A549 (cell line): ENCODE data around the gene OVCH2. TPM values are rescaled to one million over a fixed set of nuclear protein-coding genes. Genes with fewer than 3 reads are reported as not detected.

Source experiments
- ATAC-seq, 2 experiments: fragments of 200-7000 bp in 1 of 2; fragments of >200 bp in 1 of 2; cut with Nextera tagmentation in 1 of 2; cut with Tn5 transposase in 1 of 2; 3 replicates each; pipeline versions ENCODE4 v1.8.0 to v1.9.1; 2018 to 2020; ENCODE audit warnings: mild to moderate bottlenecking in 1 of 2, moderate library complexity in 1 of 2
- CTCF ChIA-PET: fragments of 300-600 bp; sonication (Branson Sonifier 250); formaldehyde crosslinking; extraction: SDS; loops from one replicate; lab custom pipeline; 2021; ENCODE audit warnings: antibody characterized with exemption, inconsistent platforms; lab: Yijun Ruan, JAX
- POLR2A ChIA-PET: fragments of 350-600 bp; formaldehyde crosslinking; extraction: SDS; loops from one replicate; lab custom pipeline; 2021; ENCODE audit warnings: antibody characterized with exemption, inconsistent platforms; lab: Yijun Ruan, JAX
- DNase-seq, 2 experiments: peaks; one replicate each; pipeline versions ENCODE4 v3.0.0 to v3.0.0-alpha.2; 2011 to 2016; ENCODE audit warnings: low read depth in 1 of 2, low spot score in 1 of 2
- FAIRE-seq: peaks from 2 replicates; lab custom pipeline; 2011; peaks lifted over from hg19 to GRCh38; lab: Jason Lieb, UNC
- H3K27ac ChIP-seq, 2 experiments: fragments of >200 bp; sonication (Bioruptor Twin); formaldehyde crosslinking; 3 replicates each; pipeline ENCODE4 v1.5.1; 2016 to 2017
- H3K4me1 ChIP-seq: fragments of >200 bp; sonication (Bioruptor Twin); formaldehyde crosslinking; 3 replicates; pipeline ENCODE4 v1.6.1; 2016
- H3K4me2 ChIP-seq: fragments of >200 bp; sonication (Bioruptor Twin); formaldehyde crosslinking; 3 replicates; pipeline ENCODE4 v1.6.1; 2016
- H3K4me3 ChIP-seq: fragments of >200 bp; sonication (Bioruptor Twin); formaldehyde crosslinking; 3 replicates; pipeline ENCODE4 v1.5.1; 2016
- H3K9me3 ChIP-seq: fragments of >200 bp; sonication (Bioruptor Twin); formaldehyde crosslinking; 3 replicates; pipeline ENCODE4 v1.6.1; 2016
- BCL3 ChIP-seq: fragments of >200 bp; sonication (Bioruptor Twin); formaldehyde crosslinking; IDR thresholded peaks from 3 replicates; pipeline ENCODE4 v1.6.1; 2016
- CEBPB ChIP-seq, 2 experiments: fragments of >200 bp in 1 of 2; sonication (Bioruptor Twin) in 1 of 2; formaldehyde crosslinking in 1 of 2; IDR thresholded peaks; 2 replicates each; pipeline ENCODE4 v1.6.1; 2012 to 2016
- CHD4 ChIP-seq: fragments of 200-600 bp; sonication (generic); IDR thresholded peaks from 2 replicates; pipeline ENCODE4 v1.6.1; 2016; ENCODE audit warnings: antibody characterized with exemption, mild to moderate bottlenecking, borderline replicate concordance
- HES2 ChIP-seq: fragments of >200 bp; sonication (Bioruptor Twin); formaldehyde crosslinking; IDR thresholded peaks from 2 replicates; pipeline ENCODE4 v1.6.1; 2016
- HEYL ChIP-seq: fragments of 250-450 bp; sonication (Bioruptor Pico); IDR thresholded peaks from 2 replicates; pipeline ENCODE4 v1.8.0; 2021; ENCODE audit warnings: mild to moderate bottlenecking, moderate library complexity
- JUNB ChIP-seq: fragments of >200 bp; sonication (Bioruptor Twin); formaldehyde crosslinking; IDR thresholded peaks from 2 replicates; pipeline ENCODE4 v1.6.1; 2016
- KDM1A ChIP-seq: fragments of 200-600 bp; sonication (generic); IDR thresholded peaks from 2 replicates; pipeline ENCODE4 v1.6.1; 2016; ENCODE audit warnings: low read depth, mild to moderate bottlenecking
- MAFK ChIP-seq: fragments of 450-650 bp; IDR thresholded peaks from 2 replicates; pipeline ENCODE4 v1.6.1; 2014; ENCODE audit not compliant: partially characterized antibody
- MAX ChIP-seq: IDR thresholded peaks from 2 replicates; pipeline ENCODE4 v1.6.1; 2012
- MYC ChIP-seq: IDR thresholded peaks from 2 replicates; pipeline ENCODE4 v1.6.1; 2012; ENCODE audit warnings: mild to moderate bottlenecking, inconsistent platforms, low read length, improper control_type of control experiment, borderline replicate concordance
- PBX3 ChIP-seq: IDR thresholded peaks from 2 replicates; pipeline ENCODE4 v1.6.1; 2012
- PHF8 ChIP-seq: fragments of 200-600 bp; sonication (generic); IDR thresholded peaks from 2 replicates; pipeline ENCODE4 v1.6.1; 2016; ENCODE audit warnings: low read depth, mild to moderate bottlenecking, antibody characterized with exemption, moderate library complexity, borderline replicate concordance
- POLR2AphosphoS2 ChIP-seq: conservative IDR thresholded peaks from 2 replicates; pipeline ENCODE4 v1.6.1; 2012; ENCODE audit warnings: low read length, improper control_type of control experiment, inconsistent platforms
- RAD21 ChIP-seq, 2 experiments: fragments of >200 bp in 1 of 2; sonication (Bioruptor Twin) in 1 of 2; formaldehyde crosslinking in 1 of 2; IDR thresholded peaks in 1 of 2; conservative IDR thresholded peaks in 1 of 2; 2 replicates in 1 of 2; 3 replicates in 1 of 2; pipeline ENCODE4 v1.6.1; 2012 to 2018; ENCODE audit warnings: inconsistent platforms in 1 of 2
- RCOR1 ChIP-seq: fragments of 150-350 bp; IDR thresholded peaks from 2 replicates; pipeline ENCODE4 v1.6.1; 2014; ENCODE audit warnings: antibody characterized with exemption, low read length, low read depth
- REST ChIP-seq: fragments of 200-600 bp; sonication (generic); IDR thresholded peaks from 2 replicates; pipeline ENCODE4 v1.6.1; 2016; ENCODE audit warnings: antibody characterized with exemption, mild to moderate bottlenecking, moderate library complexity
- TFCP2L1 ChIP-seq: fragments of 250-450 bp; sonication (Bioruptor Pico); IDR thresholded peaks from 2 replicates; pipeline ENCODE4 v1.5.0; 2021; ENCODE audit warnings: mild to moderate bottlenecking
- ZNF302 ChIP-seq: fragments of 250-450 bp; sonication (Bioruptor Pico); IDR thresholded peaks from 2 replicates; pipeline ENCODE4 v1.9.0; 2021; ENCODE audit warnings: inconsistent platforms, mild to moderate bottlenecking, moderate library complexity
- ZSCAN20 ChIP-seq: fragments of 250-450 bp; sonication (Bioruptor Pico); IDR thresholded peaks from 2 replicates; pipeline ENCODE4 v1.8.0; 2022; ENCODE audit warnings: mild to moderate bottlenecking, moderate library complexity
- WGBS: methylation state at CpG from one replicate; pipeline ENCODE4 v1.1.6; 2017; ENCODE audit errors: missing lambda C conversion rate; 5-methylcytosine and 5-hydroxymethylcytosine counted together
- polyA plus RNA-seq, 4 experiments: library from polyadenylated mRNA; depleted of rRNA in 3 of 4; stranded (reverse); fragments of >200 nt; fragmentation: RNase III in 1 of 4; extraction: RNeasy Plus Mini Kit Qiagen cat#74134 plus additional on column Dnase treatment in 1 of 4; gene quantifications; 2 replicates in 3 of 4; 3 replicates in 1 of 4; pipeline ENCODE4 v1.2.3, GENCODE V29; 2011 to 2017

The OVCH2 gene
- polyA plus RNA-seq, 2 of the 4 experiments (the other 2 are of a cell fraction) = not detected

- no peak for TF ChIP-seq RCOR1
- TF ChIP-seq PHF8 = no peak
- TF ChIP-seq HEYL (CRISPR knock-in tag) = no peak
- no peak for TF ChIP-seq PBX3
- TF ChIP-seq KDM1A = no peak
- no peak for TF ChIP-seq JUNB
- no peak for TF ChIP-seq ZSCAN20 (CRISPR knock-in tag)
- no peak for TF ChIP-seq ZNF302 (CRISPR knock-in tag)
- no peak for TF ChIP-seq MYC
- TF ChIP-seq RAD21 (conservative IDR thresholded peaks at IDR 0.05 in 1 of 2, IDR thresholded peaks at IDR 0.05 in 1 of 2) = no peak
- no peak for TF ChIP-seq HES2
- TF ChIP-seq CHD4 = no peak
- TF ChIP-seq REST = no peak
- no peak for TF ChIP-seq TFCP2L1 (CRISPR knock-in tag)
- no peak for TF ChIP-seq POLR2AphosphoS2
- TF ChIP-seq MAFK = no peak
- TF ChIP-seq MAX = no peak
- TF ChIP-seq BCL3 = no peak
- TF ChIP-seq CEBPB (IDR thresholded peaks at IDR 0.05) = no peak
- Histone ChIP-seq H3K4me1 (peaks cover 4% of the 10 kb centered on the region; the same call in 2 of the 3 replicates), H3K27ac (no peak overlapping the region), H3K4me3 (no peak overlapping the region), H3K9me3 (no peaks in the 10 kb centered on the region), H3K4me2 (no peak overlapping the region)
- ATAC-seq (no peak), DNase-seq (no peak), FAIRE-seq (no peak)
- POLR2A ChIA-PET = interaction anchor here (1.5 kb wide), 1 partner anchor 91 kb away, joined by 4 read pairs; no protein-coding TSS in a partner anchor
- 91% methylated on average over 6 of the region's 7 CpGs for WGBS
- CTCF ChIA-PET = interaction anchor here (0.5 to 10.6 kb wide), 39 partner anchors 10 to 522 kb away, joined by 3 to 209 read pairs (median 7); partner anchors contain the start of gene PPFIBP2
Observed at GRCh38 chr11:7666292-7666866, 39.9 kb downstream of the OVCH2 start.
